HUES48 (cell line): ENCODE results near the gene SPHKAP.
"Not testable (repeated sequence)": the region's sequence is repeated elsewhere in the genome, so short reads cannot be mapped to it uniquely, and the experiment has no call there.

ENCODE experiments used
- H3K27ac ChIP-seq: one replicate; pipeline ENCODE4 v1.7.0; 2013; ENCODE audit warnings: low read depth, low read length, inconsistent platforms
- H3K27me3 ChIP-seq: 2 replicates; pipeline ENCODE4 v1.6.1; 2013; ENCODE audit warnings: mild to moderate bottlenecking, low read length; ENCODE audit not compliant: control insufficient read depth, insufficient read depth
- H3K36me3 ChIP-seq: 2 replicates; pipeline ENCODE4 v1.6.1; 2013; ENCODE audit warnings: low read length; ENCODE audit not compliant: control insufficient read depth, insufficient read depth
- H3K4me1 ChIP-seq: 2 replicates; pipeline ENCODE4 v1.6.1; 2013; ENCODE audit warnings: mild to moderate bottlenecking, low read length; ENCODE audit not compliant: control insufficient read depth, insufficient read depth
- H3K4me3 ChIP-seq: 2 replicates; pipeline ENCODE4 v1.5.1; 2013; ENCODE audit warnings: mild to moderate bottlenecking, low read depth, low read length
- H3K9ac ChIP-seq: 2 replicates; pipeline ENCODE4 v1.6.1; 2013; ENCODE audit warnings: mild to moderate bottlenecking, low read depth, low read length, moderate library complexity
- H3K9me3 ChIP-seq: 2 replicates; pipeline ENCODE4 v1.6.1; 2013; ENCODE audit warnings: low read length; ENCODE audit not compliant: control insufficient read depth, insufficient read depth

SPHKAP gene

DNA sequence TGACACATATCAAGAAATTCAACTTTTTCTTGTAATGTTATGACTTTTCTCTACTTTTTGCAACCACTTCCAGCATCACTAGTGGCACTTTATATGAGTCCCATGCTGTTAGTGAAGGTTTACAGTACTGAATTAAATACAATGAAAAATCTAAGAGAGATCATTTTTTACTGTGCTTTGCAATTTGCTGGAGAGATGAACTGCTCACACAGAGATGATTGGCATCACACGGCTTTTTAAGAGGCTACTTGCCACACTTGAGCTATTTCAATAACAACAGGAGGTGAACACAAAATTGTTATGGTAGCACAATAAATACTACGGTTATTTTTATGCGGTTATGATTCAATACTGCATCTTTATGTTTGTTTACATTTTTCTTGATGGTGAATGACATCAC lies 221.2 kb downstream of the SPHKAP start:
- Histone ChIP-seq H3K27me3 (no peaks in the 10 kb centered on the region), H3K36me3 (no peaks in the 10 kb centered on the region), H3K27ac (no peak overlapping the region), H3K9ac (no peak overlapping the region), H3K4me1 (no peaks in the 10 kb centered on the region), H3K4me3 (no peak overlapping the region), H3K9me3 (no peaks in the 10 kb centered on the region)

DNA sequence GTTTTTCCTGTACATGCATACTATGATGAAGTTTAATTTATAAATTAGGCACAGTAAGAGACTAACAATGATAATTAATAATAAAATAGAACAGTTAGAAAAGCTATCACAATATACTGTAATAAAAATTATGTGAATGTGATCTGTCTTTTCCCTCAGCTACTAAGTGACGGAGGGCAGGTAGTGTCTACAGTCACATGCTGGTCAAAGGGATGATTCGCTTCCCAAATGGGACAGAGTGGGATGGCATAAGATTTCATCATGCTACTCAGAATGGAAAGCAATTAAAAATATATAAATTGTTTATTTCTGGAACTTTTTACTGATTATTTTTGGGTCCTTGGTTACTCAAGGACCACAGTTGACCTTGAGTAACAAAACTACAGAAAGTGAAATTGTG lies 238.5 kb downstream of the SPHKAP start:
- Histone ChIP-seq H3K4me3 (no peak overlapping the region), H3K4me1 (peaks cover 7% of the 10 kb centered on the region; the same call in 1 of the 2 replicates), H3K27me3 (no peaks in the 10 kb centered on the region), H3K9ac (no peak overlapping the region), H3K36me3 (no peaks in the 10 kb centered on the region), H3K9me3 (no peaks in the 10 kb centered on the region), H3K27ac (no peak overlapping the region)

DNA sequence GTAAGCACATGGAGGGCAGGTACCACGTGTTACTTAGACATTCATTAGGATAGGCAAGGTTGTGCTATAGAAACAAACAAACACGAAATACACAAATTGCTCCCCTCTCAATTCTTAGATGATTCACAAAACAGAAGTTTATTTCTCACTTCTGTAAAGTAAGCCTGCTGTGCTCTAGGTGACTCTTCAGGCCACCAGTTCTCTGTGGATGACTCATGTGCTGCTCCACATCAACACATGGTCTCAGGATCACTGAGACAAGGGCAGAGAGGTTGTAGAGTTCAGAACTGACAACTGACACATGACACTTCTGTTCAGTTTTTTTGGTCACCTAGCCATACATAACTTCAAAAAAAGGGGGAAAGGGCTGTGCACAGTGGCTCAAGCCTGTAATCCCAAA lies 239.5 kb downstream of the SPHKAP start:
- Histone ChIP-seq H3K4me3 (no peak overlapping the region), H3K9me3 (no peaks in the 10 kb centered on the region), H3K36me3 (no peaks in the 10 kb centered on the region), H3K27ac (no peak overlapping the region), H3K9ac (no peak overlapping the region), H3K4me1 (peaks cover 7% of the 10 kb centered on the region; the same call in 1 of the 2 replicates), H3K27me3 (no peaks in the 10 kb centered on the region)

DNA sequence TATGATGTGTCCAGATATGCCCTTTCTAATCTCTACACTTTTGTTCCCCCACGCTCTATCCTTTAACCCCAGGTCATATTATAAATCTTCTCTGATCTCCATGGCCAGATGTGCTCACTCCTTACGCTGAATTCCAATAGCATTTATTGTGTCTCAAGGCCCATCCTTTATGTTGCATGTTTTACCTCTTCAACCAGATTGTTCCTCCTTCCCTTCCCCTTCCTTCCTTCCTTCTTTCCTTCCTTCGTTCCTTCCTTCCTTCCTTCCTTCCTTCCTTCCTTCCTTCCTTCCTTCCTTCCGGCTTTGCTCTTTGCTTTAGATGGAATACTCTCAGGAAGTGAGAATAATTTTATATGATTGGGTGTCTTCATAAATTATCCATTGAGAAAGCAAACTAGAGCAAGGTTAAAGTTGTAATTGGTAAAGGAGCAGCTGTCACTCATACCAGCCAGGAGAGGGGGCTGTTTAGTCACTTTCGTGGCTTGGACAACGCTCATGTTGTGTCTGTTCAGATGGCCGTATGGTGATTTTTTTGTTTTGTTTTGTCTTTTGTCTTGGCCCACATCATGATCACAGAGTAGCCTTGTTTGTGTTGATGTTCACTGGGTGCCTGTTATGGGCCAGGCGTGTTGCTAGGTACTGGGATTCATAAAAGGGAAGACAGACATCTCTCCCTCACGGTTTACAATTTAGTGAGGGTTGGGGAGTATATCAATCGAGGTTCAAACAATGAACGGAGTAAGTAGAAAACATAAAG lies 242.0 kb downstream of the SPHKAP start:
- no peak overlapping the region for H3K4me3 ChIP-seq
- no peaks in the 10 kb centered on the region for H3K27me3 ChIP-seq
- no peaks in the 10 kb centered on the region for H3K36me3 ChIP-seq
- no peak overlapping the region for H3K27ac ChIP-seq
- H3K9ac ChIP-seq = no peak overlapping the region
- H3K9me3 ChIP-seq = no peaks in the 10 kb centered on the region
- H3K4me1 ChIP-seq = peaks cover 7% of the 10 kb centered on the region; the same call in 1 of the 2 replicates

DNA sequence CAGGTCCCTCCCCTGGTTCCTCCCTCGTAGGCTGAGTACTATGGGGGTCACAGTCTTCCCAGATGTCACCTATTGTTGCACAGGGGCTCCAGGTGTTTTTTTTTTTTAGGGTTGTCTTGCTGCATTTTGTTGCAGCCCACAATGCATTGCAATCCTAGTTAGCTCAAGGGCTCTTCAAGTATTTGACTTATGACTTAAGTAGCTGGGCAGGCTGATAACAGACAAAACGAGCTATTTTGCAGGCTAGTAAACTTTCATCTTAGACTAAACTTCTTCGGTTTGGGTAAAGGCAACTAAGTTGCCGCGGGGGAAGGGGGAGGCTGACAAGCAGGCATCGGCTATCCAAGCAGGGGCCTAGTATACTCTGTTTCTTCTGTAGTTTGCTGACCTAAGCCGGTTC lies 245.2 kb downstream of the SPHKAP start:
- not testable (repeated sequence) for H3K4me1 ChIP-seq, H3K9ac ChIP-seq, H3K27ac ChIP-seq, H3K4me3 ChIP-seq, H3K36me3 ChIP-seq, H3K27me3 ChIP-seq, H3K9me3 ChIP-seq

DNA sequence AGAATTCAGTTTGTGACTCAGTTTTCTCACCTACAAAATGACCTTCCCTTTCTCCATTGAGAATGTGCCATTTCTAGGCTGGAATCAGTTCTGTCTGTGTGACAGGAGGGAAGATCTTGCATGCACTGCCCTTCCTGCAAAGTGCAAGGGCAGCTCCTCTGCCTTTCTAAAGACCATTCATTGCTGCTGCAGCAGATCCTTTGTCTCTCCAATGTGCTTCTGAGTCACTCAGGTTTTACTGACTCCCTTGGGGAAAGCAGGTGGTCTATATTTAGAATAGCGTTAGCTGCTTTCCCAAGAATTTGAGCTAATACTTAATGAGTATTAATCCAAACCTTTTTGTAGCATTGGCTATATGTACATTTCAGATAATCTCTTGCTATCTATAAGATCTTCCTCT lies 247.6 kb downstream of the SPHKAP start:
- Histone ChIP-seq H3K4me3 (no peak overlapping the region), H3K9ac (no peak overlapping the region), H3K27me3 (no peaks in the 10 kb centered on the region), H3K9me3 (no peaks in the 10 kb centered on the region), H3K4me1 (no peaks in the 10 kb centered on the region), H3K36me3 (no peaks in the 10 kb centered on the region), H3K27ac (no peak overlapping the region)

DNA sequence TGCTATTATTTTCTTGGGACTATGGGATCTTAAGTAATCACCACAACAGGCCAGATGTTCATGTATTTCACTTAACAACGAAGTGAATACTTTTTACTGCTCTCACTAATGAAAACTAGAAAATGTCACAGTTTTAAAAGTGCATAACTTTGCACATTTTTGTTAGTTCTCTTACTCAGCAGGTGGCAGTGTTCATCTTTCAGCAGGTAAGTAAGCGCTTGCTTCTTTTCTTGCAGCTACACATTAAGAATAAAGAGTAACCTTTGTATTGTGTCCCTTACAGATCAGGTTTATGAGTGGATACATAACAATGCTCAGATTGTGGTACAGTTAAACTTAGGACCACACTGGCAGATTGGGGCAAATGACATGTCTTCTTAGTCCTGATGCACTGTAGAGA lies 249.1 kb downstream of the SPHKAP start:
- peaks cover 3% of the 10 kb centered on the region for H3K9me3 ChIP-seq
- H3K27me3 ChIP-seq = no peaks in the 10 kb centered on the region
- H3K27ac ChIP-seq = no peak overlapping the region
- no peaks in the 10 kb centered on the region for H3K4me1 ChIP-seq
- no peak overlapping the region for H3K4me3 ChIP-seq
- H3K36me3 ChIP-seq = no peaks in the 10 kb centered on the region
- no peak overlapping the region for H3K9ac ChIP-seq

DNA sequence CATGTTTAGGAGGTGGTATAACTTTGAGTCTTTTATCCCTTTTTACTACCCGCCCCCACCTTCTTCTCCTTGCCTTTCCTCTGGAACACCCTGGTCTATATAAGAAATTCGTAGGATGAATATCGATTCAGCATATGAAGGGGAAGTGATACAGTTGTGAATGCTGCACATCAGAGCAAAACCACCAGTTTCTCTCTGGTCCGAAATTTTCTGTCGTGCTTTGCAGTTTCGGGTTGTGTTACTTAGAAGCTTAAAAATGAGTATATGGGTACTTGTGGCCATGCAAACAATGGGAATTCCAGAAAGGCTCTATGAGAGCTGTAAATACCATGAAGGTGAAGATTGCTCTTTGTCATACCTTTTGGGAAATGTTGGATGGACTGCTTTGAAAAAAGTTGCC lies 249.5 kb downstream of the SPHKAP start:
- H3K27ac ChIP-seq = no peak overlapping the region
- no peaks in the 10 kb centered on the region for H3K36me3 ChIP-seq
- no peaks in the 10 kb centered on the region for H3K4me1 ChIP-seq
- no peak overlapping the region for H3K9ac ChIP-seq
- no peaks in the 10 kb centered on the region for H3K27me3 ChIP-seq
- H3K9me3 ChIP-seq = peaks cover 5% of the 10 kb centered on the region
- no peak overlapping the region for H3K4me3 ChIP-seq
